Endometrial microvascular endothelial cells (primary cell): ENCODE data around the gene PAFAH2. TPM values are rescaled to one million over a fixed set of nuclear protein-coding genes. Genes with fewer than 3 reads are reported as not detected.
"Not testable (repeated sequence)": the region's sequence is repeated elsewhere in the genome, so short reads cannot be mapped to it uniquely, and the experiment has no call there.

ENCODE experiments used
- in situ Hi-C: cut with HindIII; loops from 2 replicates; pipeline ENCODE4 v1.10.0; 2017; ENCODE audit warnings: low sequenced_read_pairs, low pct_unique_long_range_greater_than_20kb; ENCODE audit errors: inconsistent ontology term
- total RNA-seq: library from RNA; depleted of rRNA; stranded (reverse); fragments of >200 nt; gene quantifications from one replicate; pipeline ENCODE4 v1.2.3, GENCODE V29; 2015; ENCODE audit errors: inconsistent ontology term

The PAFAH2 gene
- total RNA-seq, 1 donor from 2014 or later, result 11.5 TPM

- in situ Hi-C loops, result no loop called here
Measured at GRCh38 chr1:25954282-25954938, 43.5 kb downstream of the PAFAH2 start.

GRCh38 chr1:25952841-25953401 is 44.9 kb downstream of the PAFAH2 start:
- in situ Hi-C loops, result no loop called here

- in situ Hi-C loops, result no loop called here
Measured at GRCh38 chr1:25948641-25949040, 49.2 kb downstream of the PAFAH2 start.

GRCh38 chr1:25947027-25947426 is 50.8 kb downstream of the PAFAH2 start:
- in situ Hi-C loops, result no loop called here

- in situ Hi-C loops, result no loop called here
Measured at GRCh38 chr1:25945761-25946160, 52.1 kb downstream of the PAFAH2 start.

GRCh38 chr1:25944986-25945385 is 52.9 kb downstream of the PAFAH2 start:
- in situ Hi-C loops, result no loop called here

GRCh38 chr1:25943511-25943910 is 54.4 kb downstream of the PAFAH2 start:
- in situ Hi-C loops, result not testable (repeated sequence)

- in situ Hi-C loops, result no loop called here
Measured at GRCh38 chr1:25936947-25937346, 60.9 kb downstream of the PAFAH2 start.

- in situ Hi-C loops, result no loop called here
Measured at GRCh38 chr1:25933479-25934365, 64.1 kb downstream of the PAFAH2 start.

GRCh38 chr1:25932811-25933400 is 65.0 kb downstream of the PAFAH2 start:
- in situ Hi-C loops, result not testable (repeated sequence)

- in situ Hi-C loops, result no loop called here
Measured at GRCh38 chr1:25932321-25932720, 65.5 kb downstream of the PAFAH2 start.

- in situ Hi-C loops, result no loop called here
Measured at GRCh38 chr1:25929016-25929415, 68.8 kb downstream of the PAFAH2 start.

- in situ Hi-C loops, result no loop called here
Measured at GRCh38 chr1:25927521-25928265, 70.2 kb downstream of the PAFAH2 start.

- in situ Hi-C loops, result no loop called here
Measured at GRCh38 chr1:25926731-25927496, 70.9 kb downstream of the PAFAH2 start.

- in situ Hi-C loops, result no loop called here
Measured at GRCh38 chr1:25924454-25924853, 73.4 kb downstream of the PAFAH2 start.

- in situ Hi-C loops, result no loop called here
Measured at GRCh38 chr1:25922971-25923552, 74.8 kb downstream of the PAFAH2 start.

GRCh38 chr1:25922056-25922970 is 75.5 kb downstream of the PAFAH2 start:
- in situ Hi-C loops, result no loop called here
